NOMO-1 treated with DMSO at 0.1 percent for 48 hours (cell line): ENCODE data around the gene LCLAT1.
A peak's percentile ranks its signal among the peaks of the same experiment; 100 is the strongest.

Source experiments
- DNase-seq: peaks from one replicate; lab custom pipeline; 2025; ENCODE audit not compliant: unreplicated experiment; lab: John Stamatoyannopoulos, UW

LCLAT1 gene

DNA sequence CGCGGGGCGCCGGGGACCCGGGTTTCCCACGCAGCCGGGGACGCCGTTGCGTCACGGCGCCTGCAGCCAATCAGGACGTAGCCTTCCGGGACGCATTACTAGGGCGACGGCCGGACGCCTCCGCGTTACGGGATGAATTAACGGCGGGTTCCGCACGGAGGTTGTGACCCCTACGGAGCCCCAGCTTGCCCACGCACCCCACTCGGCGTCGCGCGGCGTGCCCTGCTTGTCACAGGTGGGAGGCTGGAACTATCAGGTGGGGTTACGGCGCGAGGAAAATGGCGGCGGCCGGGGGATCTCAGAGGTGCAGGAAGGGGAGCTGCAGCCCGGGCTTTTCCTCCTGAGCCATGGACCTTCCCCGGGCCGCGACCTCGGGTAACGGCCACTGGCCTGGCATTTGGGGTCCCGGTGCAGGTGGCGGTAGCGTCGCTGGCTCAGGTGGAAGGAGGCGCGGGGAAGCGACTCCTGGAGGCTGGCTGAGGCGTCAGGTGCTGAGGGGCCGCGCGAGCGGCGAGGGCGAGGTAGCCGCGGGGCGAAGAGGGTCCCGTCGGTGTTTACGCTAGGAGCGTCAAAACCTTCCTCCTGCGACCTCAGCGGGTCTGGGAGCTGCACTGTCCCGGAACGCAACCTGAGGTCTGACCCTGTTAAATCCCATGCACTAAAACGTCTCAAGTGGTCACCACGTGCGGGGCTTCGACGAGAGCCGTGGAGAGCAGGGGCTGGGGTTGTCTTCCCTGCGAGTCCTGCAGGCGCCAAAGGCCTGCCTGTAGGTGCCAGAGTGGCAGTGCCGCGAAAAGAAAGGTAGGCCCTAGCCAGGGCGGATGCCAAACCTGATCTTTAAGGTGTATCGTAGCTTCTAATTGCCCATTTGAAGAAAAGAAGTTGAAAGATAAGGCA, at the start of gene LCLAT1:
TSS of gene LCLAT1 (plus strand) at position 98 of the 897 bp plus-strand sequence. CDS start 78,345 bp downstream, outside the sequence.
- DNase-seq = peak; percentile 60

DNA sequence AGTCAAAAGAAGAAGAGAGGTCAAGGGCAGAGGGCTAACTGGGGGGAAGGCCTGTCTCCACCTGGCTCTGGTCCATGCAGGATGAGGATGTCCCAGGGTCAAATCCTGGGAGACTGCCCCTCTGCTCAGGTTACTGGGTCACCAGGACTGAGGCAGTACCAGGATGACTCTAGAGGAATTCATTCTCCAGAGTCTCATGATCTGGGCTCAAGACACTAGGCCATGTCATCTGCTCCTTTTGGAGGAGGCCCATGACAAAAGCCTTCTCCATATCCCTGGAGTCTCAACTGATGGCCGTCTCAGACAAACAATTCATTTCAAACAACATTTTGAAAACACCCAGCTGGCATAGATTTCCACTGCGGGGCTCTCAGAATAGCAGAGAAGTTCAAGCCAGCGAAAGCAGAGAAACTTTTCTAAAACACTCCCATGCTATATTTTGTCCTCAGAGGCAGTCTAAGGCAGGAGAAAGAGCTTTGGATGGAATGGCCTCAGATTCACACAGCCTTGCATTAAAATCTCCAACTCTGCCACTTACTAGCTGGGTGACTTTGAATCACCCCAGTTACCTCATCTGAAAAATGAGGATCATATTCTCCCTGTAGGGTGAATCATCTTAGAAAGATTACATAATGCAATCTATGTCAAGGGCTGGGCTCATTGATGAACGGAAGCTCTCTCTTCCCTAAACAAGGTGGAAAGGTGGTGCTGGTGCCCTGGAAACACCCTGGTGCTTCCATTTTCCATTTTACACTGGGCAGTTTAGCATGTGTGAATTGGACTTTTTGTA, 48.8 kb upstream of the LCLAT1 start:
- DNase-seq = peak; percentile 56

DNA sequence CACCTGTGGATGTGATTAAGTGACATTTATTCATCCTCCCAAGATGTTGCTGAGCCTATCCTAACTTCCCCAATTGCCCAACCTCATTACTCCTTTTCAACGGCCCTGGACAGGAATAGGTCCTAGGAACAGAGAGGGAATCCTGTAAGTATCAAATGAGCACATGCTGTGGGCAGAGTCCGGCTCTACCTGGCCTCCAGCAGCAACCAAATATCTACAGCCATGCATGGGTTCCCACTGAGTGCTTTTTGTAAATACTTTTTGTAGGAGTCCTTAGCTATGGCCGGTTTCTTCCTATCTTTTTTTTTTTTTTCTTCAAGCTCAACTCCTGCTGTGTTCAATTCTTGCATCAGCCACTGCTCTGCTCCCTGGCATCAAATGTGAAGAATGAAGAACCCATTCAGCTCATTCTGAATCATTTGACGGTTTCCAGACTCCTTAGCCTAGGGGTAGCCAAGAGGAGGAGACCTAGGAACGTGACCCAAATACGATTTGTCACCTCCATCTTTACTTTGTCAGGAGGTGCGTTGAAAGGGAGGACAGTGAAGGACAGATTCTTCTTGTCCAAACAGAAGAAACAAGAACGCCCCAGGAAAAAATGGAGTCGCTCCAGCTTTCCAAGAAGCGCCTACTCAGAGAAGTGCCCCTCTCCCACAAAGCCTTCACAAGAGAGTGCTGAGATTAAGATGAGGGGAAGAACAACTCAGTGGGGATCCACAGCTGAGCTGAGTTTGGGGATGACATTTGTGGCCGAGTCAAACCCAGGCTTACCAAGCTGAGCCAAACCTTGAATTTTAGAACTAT, 46.7 kb upstream of the LCLAT1 start:
- no peak for DNase-seq

DNA sequence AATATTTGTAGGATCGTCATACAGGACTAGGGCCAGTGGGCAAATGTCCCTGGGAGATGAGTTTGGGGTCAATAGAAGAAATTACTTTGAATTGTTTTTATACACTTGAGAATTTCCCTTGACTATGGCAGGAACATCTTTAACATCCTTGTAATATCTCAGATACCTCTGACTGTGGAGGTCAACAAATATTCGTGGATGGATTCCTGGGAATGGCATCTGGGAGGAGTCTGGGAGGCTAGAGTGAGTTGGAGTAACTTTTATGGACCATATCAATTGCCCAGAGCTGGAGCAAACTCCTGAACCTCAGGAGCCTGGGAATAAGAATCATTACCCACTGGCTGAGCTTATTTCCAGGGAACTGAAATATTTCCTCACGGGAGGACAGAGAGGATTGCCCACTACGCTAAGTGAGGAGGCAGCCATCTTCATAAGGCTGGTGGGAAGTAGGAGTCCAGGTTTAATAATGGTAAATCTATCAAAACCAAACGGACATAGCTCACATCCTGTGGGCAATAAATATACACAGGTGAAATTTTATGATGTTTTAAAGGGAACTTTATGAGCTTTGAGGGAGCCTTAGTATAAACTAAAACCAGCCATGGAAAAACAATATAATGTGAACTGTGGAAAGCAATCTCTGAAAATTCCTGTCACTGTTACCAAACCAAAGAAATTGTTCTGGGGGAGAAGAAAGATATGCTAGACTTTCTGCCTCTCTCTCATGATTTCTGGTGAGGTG, 44.4 kb upstream of the LCLAT1 start:
- no peak for DNase-seq

DNA sequence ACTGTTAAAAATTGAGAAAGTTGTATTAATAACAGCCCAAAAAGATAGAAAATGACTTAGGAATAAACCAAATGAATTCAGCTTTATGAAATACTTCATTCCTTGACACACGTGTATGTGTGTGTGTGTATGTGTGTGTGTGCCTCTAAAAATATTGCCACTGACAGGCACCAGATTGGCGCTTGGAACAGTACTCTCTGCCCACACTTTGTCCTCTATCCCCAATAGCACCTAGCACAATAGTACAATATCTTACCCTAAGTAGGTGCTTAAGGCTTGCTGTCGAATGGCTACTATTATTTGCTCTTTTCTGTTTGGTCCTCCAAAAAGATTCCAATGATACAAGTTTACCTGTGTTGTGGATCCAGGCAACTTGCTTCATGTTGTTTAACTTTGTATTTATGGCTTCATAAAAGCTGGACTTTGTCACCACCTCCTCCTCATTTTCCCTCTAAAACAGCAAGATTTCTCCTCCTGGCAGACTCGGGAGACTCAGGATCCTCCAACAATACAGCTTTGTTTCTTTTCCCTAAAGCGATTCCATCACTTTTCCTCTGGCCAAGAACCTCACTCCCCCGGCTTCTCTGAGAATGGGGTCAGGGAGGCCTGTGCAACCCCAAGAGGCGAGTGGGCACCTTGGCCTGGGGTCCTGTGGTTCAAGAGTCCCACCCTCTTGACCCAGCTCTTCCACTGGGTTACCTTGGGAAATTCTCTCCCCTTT, 43.3 kb upstream of the LCLAT1 start:
- DNase-seq = no peak

DNA sequence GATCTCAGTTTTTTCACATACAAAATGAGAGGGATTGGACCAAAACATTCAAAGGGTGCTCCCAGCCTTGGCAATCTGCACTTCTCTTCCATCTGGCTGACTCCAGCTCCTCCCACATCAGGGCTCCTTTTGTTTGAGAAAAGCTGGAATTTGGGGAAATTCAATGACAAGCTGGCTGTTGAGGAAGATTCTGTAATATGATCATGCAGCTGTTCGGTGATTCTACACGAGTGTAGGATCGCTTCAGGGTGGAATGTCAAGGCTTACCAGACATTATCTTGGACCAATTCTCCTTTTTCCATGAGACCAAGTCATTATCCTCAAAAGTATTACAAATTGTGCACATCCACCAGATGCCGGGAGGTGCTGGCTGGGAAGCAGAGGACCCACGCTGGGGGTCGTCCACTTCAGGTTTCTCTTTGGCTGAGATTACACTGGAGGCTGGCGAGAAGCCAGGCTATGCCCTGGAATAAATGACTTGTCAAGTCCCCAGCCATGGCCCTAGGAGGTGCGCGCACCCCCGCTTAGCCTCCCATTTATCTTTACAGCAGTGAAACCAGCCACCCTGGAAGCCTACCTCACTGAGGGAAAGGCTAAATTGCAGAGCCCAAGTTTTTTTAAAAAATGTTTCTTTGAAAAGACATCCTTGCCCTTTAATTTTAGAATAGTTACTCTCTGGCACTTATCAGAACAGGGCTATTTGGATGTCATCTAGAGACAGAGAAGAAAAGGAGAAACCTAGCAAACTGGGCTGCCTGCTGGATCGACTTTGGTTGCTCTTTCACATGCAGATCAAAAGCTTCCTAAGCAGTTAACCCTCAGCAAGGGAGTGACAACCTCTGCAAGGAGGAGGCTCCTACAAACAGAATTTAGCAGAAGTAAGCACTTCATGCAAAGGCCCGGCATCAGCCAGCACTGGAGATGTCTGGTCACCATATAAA, 42.5 kb upstream of the LCLAT1 start:
- no peak for DNase-seq

DNA sequence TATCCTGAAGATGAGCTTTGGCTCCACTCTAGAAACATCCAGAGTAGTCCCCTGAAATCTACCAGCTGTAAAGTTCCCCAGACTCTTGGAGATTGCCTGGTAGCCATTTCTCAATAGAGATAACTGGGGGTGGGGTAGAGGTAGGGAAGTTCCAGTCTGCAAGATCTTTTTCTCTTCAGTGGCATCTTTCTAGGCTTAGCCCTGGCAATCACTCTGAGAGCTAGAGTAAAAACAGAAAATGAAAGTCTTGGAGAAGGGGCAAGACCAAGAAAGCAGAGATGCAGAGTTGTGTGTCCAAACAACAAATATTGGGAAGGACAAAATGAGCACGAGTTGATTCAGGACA, 41.8 kb upstream of the LCLAT1 start:
- DNase-seq = no peak

DNA sequence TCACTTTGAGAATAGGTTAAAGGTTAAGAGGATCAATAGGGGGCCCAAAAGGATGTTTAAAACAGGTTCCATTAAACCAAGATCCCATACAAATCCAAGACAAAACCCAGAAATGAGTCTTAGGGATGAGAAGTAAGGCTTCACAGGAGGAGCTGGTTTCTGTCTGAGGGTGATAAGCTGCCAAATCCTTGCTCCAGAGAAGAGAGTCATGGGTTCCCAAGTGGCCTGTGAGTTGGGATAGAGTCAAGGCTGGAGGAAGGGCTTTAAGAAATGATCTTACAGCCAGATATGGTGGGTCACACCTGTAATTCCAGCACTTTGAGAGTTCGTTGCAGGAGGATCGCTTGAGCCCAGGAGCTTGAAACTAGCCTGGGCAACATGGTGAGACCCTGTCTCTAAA, 40.2 kb upstream of the LCLAT1 start:
- no peak for DNase-seq

DNA sequence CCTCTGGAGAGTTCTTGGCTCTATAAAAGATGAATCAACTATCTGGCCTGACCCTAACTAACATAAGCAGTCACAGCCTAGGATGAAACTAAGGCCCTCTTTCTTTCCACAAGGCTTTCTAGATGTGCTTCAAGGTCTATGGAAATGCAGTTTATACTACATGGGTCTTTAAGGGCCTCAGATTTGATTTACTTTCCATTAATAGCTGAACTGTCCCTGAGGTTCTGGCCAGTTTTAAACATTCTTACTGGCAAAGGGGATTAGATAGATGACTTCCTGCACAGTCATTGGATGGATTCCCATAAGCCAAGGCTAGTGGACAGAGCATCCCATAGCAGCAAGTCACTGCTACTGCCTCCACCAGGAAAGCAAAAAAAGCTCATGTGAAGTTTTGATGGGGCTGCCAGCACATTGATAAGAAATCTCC, 38.1 kb upstream of the LCLAT1 start:
- no peak for DNase-seq

DNA sequence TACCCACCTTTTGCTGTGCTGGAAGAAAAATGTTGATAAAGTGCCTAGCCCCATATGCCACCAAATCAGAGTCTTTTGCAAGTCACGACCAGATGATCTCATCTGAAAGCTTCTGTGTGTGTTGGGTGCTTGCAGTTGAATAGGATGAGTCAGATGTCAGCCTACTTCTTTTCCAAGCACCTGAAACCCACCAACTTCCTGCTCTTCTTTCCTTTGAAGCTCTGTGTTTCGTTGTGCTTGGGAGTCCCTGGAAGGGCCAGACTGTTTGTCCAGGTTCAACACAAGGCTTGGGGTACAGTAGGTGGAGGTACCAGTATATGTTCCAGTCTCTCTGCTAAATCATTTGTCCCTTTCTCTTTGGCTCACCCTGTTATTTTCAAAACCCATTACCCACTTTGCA, 36.8 kb upstream of the LCLAT1 start:
- no peak for DNase-seq

DNA sequence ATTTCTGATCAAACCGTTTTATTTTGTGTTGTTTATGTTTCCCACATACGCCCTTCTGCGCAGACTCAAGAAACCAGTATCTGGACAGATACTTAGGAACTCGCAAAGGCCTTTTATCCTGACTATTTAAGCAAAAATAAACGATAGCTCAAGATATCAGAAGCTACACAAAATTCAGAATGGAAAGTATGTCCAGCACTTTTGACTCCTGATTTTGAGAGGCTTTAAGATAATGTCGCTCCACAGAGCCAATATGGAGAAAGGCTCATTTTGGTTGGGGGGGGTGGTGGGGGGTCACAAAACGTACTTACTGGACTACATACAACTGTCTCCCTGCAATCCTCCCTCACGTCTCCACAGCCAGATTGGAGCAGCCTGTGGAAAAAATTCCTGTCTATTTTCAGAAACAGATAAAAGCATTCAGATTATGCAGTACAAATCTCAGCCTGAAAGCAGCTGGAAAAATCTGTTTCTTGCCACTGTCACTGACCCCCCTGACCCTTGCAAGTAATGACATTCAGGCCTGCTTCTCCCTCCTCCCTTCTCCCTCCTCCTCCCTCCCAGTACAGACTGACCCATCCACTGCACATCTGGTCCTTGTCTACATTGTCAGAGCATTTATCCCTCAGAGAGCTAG, 34.9 kb upstream of the LCLAT1 start:
- DNase-seq = no peak

DNA sequence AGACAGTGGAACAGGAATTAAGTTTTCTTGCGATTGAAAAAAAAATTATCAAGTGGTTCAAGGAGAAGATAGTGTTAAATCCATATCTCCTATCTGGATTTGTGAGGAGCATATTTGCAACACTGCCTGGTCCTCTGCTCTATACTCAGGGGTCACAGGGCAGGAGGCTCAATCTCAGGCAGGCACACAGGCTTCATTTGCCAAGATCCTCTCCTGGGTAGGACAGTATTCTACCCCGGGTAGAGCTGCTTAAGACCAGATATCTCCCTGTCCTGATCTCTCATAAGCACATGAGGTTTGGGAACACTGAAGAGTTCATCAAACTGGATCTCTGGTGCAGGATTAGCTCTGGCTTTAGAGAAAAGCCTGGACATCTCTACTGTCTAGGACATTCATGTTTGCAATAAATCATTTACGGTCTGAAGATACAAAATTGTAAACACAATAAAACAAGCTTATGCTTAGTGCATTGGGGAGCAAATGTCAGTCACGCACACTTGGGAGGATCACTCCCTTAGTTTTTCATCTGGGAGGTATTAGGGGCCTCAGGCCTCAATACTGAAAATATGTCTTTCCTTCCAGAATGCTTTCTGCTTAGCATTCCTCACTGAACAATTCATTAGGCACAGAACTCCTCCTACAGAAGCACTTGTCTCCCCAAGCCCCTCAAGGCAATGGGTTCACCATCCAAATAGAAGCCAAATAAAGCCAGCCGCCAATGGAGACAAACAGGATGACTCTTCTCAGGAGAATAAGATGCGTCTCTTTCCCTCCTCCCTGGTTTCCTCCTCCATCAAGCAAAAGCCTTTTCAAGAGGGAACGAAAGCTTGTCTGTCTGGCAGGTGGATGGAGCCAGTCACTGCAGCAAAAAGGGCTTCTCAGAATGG, 34.1 kb upstream of the LCLAT1 start:
- DNase-seq = no peak

DNA sequence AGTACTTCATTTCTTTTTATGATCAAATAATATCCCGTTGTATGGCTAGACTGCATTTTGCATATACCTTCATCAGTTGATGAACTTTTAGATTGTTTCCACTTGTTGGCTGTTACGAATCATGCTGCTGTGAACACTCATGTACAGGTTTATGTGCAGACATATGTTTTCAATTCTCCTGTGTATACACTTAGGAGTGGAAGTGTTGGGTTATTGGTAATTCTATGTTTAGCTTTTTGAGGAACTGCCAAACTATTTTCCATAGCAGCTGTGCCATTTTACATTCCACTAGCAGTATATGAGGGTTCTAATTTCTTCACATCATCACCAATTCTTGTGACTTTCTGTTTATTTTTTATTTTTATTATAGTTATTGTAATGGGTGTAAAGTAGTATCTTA, 32.1 kb upstream of the LCLAT1 start:
- DNase-seq = no peak

DNA sequence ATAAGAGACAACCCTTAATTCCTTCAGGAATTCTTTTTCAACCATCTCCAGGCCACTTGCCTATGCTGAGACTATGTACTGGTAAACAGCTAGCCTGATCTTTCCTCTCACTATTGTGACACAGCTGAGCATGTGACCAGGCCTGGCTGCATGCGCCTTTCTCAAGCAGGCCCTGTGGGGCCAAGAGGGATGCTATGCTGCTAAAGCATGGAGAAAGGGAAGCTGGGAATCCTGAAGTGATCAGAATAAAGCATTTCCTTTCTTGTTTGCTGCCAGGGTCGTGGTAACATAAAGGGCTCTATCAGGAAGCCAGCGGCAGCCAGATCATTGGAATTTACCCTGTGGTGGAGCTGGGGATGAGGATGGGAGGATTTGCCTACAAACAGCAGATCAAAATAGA, 29.8 kb upstream of the LCLAT1 start:
- DNase-seq = no peak

DNA sequence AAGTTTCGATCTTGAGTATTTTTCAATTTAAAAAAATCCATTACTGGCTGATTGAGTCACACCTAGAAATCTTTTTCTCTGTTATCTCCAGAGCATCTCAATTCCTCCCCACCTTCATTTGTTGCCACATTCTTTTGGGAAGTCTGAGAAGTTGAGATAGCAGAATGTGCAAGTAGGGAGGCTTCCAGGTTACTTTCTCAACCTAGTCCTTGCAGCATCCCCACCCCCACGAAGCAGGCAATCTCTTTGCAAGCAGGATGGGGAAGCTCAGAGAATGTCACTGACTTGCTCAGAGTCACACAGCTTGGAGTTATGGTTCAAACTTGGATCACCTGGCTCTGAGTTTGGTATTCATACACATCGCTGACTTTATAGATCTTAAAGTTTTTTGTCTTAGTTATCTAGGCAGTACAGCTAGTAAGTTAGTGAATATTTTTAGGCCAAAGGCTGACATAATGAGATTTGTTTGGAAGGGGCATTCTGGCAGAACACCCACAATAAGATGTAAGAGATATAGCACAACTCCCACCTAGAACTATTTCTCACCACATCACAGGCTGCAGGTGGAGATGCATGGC, 25.9 kb upstream of the LCLAT1 start:
- DNase-seq = no peak

DNA sequence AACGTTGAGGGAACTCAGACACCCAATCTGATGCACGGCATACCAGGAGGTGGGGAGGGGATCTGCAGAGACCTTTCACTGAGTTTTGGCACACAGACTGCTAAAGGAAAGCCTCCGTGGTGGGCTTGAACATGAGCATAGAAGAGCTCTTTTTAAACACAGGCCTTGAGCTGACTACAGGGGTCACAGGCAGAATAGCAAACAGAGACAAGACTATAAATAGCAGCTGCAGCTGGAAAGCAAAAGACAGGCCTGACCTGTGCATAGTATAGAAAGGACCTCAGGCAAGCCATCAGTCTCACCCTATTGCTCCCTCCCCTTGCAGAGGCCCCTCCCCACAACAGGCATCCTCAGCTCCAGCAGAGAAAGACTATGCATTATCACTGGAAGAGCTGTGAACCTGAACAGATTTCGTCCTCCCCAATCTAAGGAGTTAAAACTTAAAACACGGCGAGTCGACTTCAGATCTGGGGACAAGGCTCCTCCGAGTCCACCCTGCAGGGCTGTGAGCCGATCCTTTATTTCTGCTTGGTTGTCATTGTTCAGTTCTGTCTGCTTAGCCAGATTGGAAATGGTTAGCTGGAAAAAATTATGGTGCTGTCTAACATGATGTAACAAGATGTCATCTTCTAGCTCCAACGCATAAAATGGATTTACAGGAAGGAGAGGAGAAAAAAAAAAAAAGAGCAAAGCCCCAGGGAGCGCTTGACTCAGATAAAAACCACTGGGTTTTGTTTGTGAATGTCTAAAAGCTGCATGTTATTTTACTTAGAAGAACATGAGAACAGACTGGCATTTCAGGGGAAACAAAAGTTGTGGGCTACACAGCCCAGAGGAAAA, 25.2 kb upstream of the LCLAT1 start:
- no peak for DNase-seq
